Measurements from ENCODE around the gene DPYSL3.

The DPYSL3 gene

GRCh38 chr5:147466360-147466980 is 43.4 kb downstream of the DPYSL3 start:
- Histone ChIP-seq H3K4me1 (ENCODE audit: insufficient read depth, low read length) (peaks cover 34% of the 10 kb centered on the region; the same call in 1 of the 2 replicates), H3K9me3 (ENCODE audit: insufficient read depth, low read depth, low read length) (no peaks in the 10 kb centered on the region), H3K9ac (ENCODE audit: low read depth, low read length) (peak overlapping the region; percentile 33; the same call in 1 of the 2 replicates), H3K27ac (ENCODE audit: low read length) (no peak overlapping the region), H3K27me3 (ENCODE audit: insufficient read depth, low read length) (no peaks in the 10 kb centered on the region), H3K4me3 (ENCODE audit: low read length) (no peak overlapping the region), H3K36me3 (ENCODE audit: insufficient read depth, low read depth, low read length) (no peaks in the 10 kb centered on the region; the same call in 1 of the 2 replicates)

DNA sequence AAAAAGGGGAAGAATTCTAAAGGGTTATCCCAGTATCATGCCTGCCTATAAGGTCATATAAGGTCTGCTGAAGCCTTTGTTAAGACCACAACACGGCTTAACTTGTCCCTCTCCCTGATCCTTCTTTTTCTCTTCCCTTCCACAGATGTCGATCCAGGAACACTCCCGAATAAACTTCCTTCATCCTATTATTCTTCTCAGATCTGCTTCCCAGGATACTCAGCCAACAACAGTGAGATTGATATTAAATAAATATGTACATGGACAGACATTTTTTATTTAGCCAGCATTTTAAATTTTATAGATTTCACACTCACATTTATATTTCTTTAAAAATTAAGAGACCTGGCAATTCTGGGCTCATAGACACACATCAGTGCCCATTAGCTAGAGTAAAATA is 44.1 kb downstream of the DPYSL3 start:
- no peak overlapping the region for H3K4me3 ChIP-seq (ENCODE audit: low read length)
- no peaks in the 10 kb centered on the region for H3K9me3 ChIP-seq (ENCODE audit: insufficient read depth, low read depth, low read length)
- no peak overlapping the region for H3K27ac ChIP-seq (ENCODE audit: low read length)
- no peaks in the 10 kb centered on the region for H3K27me3 ChIP-seq (ENCODE audit: insufficient read depth, low read length)
- peaks cover 29% of the 10 kb centered on the region; the same call in 1 of the 2 replicates for H3K4me1 ChIP-seq (ENCODE audit: insufficient read depth, low read length)
- no peak overlapping the region for H3K9ac ChIP-seq (ENCODE audit: low read depth, low read length)
- no peaks in the 10 kb centered on the region; the same call in 1 of the 2 replicates for H3K36me3 ChIP-seq (ENCODE audit: insufficient read depth, low read depth, low read length)

- Histone ChIP-seq H3K9ac (ENCODE audit: low read depth, low read length) (no peak overlapping the region), H3K9me3 (ENCODE audit: insufficient read depth, low read depth, low read length) (no peaks in the 10 kb centered on the region), H3K4me3 (ENCODE audit: low read length) (no peak overlapping the region), H3K27ac (ENCODE audit: low read length) (no peak overlapping the region), H3K27me3 (ENCODE audit: insufficient read depth, low read length) (no peaks in the 10 kb centered on the region), H3K36me3 (ENCODE audit: insufficient read depth, low read depth, low read length) (no peaks in the 10 kb centered on the region), H3K4me1 (ENCODE audit: insufficient read depth, low read length) (peaks cover 28% of the 10 kb centered on the region; the same call in 1 of the 2 replicates)
These were observed 45.7 kb downstream of the DPYSL3 start for GRCh38 chr5:147464211-147464610.

- peaks cover 9% of the 10 kb centered on the region; the same call in 1 of the 2 replicates for H3K4me1 ChIP-seq (ENCODE audit: insufficient read depth, low read length)
- no peaks in the 10 kb centered on the region for H3K9me3 ChIP-seq (ENCODE audit: insufficient read depth, low read depth, low read length)
- no peaks in the 10 kb centered on the region for H3K27me3 ChIP-seq (ENCODE audit: insufficient read depth, low read length)
- no peak overlapping the region for H3K4me3 ChIP-seq (ENCODE audit: low read length)
- no peaks in the 10 kb centered on the region for H3K36me3 ChIP-seq (ENCODE audit: insufficient read depth, low read depth, low read length)
- H3K27ac ChIP-seq (ENCODE audit: low read length) = no peak overlapping the region
- no peak overlapping the region for H3K9ac ChIP-seq (ENCODE audit: low read depth, low read length)
These were observed 48.0 kb downstream of the DPYSL3 start for GRCh38 chr5:147461915-147462314.

GRCh38 chr5:147460380-147460779 is 49.5 kb downstream of the DPYSL3 start:
- Histone ChIP-seq H3K27ac (ENCODE audit: low read length) (no peak overlapping the region), H3K27me3 (ENCODE audit: insufficient read depth, low read length) (no peaks in the 10 kb centered on the region), H3K9ac (ENCODE audit: low read depth, low read length) (no peak overlapping the region), H3K9me3 (ENCODE audit: insufficient read depth, low read depth, low read length) (no peaks in the 10 kb centered on the region), H3K4me3 (ENCODE audit: low read length) (no peak overlapping the region), H3K36me3 (ENCODE audit: insufficient read depth, low read depth, low read length) (no peaks in the 10 kb centered on the region), H3K4me1 (ENCODE audit: insufficient read depth, low read length) (peaks cover 10% of the 10 kb centered on the region; the same call in 1 of the 2 replicates)

GRCh38 chr5:147458581-147458980 is 51.3 kb downstream of the DPYSL3 start:
- Histone ChIP-seq H3K27ac (ENCODE audit: low read length) (no peak overlapping the region), H3K36me3 (ENCODE audit: insufficient read depth, low read depth, low read length) (no peaks in the 10 kb centered on the region), H3K27me3 (ENCODE audit: insufficient read depth, low read length) (no peaks in the 10 kb centered on the region), H3K9me3 (ENCODE audit: insufficient read depth, low read depth, low read length) (no peaks in the 10 kb centered on the region), H3K9ac (ENCODE audit: low read depth, low read length) (no peak overlapping the region), H3K4me1 (ENCODE audit: insufficient read depth, low read length) (peaks cover 20% of the 10 kb centered on the region; the same call in 1 of the 2 replicates), H3K4me3 (ENCODE audit: low read length) (no peak overlapping the region)

DNA sequence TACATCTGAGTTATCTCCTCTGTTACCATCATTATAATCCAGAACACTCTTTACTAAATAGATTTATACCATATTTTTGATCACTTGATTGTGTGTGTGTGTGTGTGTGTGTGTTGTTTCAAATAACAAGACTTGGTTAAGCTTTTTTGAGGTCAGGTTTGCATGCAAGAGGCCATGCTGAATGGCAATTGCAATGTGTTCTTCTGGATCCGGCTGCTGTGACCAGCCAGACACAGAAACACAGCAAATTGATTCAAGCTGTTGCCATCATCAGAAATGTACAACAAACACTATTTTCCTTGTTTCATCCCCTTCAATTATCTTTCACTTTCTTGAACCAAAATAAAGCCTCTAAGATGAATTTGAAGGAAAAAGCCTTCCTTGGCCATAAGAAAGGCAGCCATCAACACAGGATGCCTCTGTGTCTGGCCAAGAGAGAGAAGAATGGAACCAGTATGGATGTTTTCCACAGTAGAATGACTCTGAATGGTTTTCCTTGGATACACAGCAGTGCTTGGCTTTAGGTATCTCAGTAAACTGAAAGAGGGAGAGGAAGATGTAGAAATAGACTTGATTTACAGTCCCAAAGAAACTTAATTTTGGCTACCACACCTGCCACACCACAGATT is 53.9 kb downstream of the DPYSL3 start:
- Histone ChIP-seq H3K4me1 (ENCODE audit: insufficient read depth, low read length) (peaks cover 25% of the 10 kb centered on the region; the same call in 1 of the 2 replicates), H3K36me3 (ENCODE audit: insufficient read depth, low read depth, low read length) (no peaks in the 10 kb centered on the region), H3K27me3 (ENCODE audit: insufficient read depth, low read length) (no peaks in the 10 kb centered on the region), H3K27ac (ENCODE audit: low read length) (peak overlapping the region; percentile 50), H3K9me3 (ENCODE audit: insufficient read depth, low read depth, low read length) (no peaks in the 10 kb centered on the region), H3K9ac (ENCODE audit: low read depth, low read length) (peak overlapping the region; percentile 71; the same call in 1 of the 2 replicates), H3K4me3 (ENCODE audit: low read length) (peak overlapping the region; percentile 90)

DNA sequence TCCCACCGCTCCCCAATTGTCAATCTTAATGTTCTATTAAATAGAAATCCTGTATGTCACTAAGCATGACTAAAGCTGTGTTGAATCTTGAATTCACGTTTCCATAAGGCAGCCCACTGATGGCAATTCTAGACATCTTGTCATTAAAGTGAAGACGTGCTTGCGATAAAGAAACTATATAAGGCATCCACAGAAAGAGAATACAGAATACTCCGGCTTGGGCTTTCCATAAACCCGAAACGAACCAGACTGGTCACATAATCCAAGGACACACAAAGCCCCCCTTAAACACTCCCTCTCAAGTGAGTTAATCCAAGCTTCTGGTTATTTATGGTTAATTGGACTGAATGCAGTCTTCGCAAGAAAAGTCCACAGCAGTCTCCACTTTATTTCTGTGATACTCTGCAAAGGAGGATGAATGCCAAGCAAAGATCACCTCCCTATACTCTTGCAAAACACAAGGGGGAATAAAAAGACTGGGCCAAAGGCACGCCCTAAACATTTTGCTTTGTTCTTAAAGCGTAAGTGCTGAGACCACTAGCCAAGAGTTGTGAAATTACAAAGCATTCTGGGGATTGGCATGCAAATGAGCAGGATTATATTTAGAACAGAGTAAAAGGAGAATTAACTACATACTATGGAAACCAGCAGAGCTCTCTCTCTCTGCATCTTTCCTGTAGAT is 54.7 kb downstream of the DPYSL3 start:
- Histone ChIP-seq H3K9me3 (ENCODE audit: insufficient read depth, low read depth, low read length) (no peaks in the 10 kb centered on the region), H3K9ac (ENCODE audit: low read depth, low read length) (peak overlapping the region; percentile 71; the same call in 1 of the 2 replicates), H3K27ac (ENCODE audit: low read length) (no peak overlapping the region), H3K4me3 (ENCODE audit: low read length) (peak overlapping the region; percentile 90), H3K4me1 (ENCODE audit: insufficient read depth, low read length) (peaks cover 33% of the 10 kb centered on the region), H3K36me3 (ENCODE audit: insufficient read depth, low read depth, low read length) (no peaks in the 10 kb centered on the region), H3K27me3 (ENCODE audit: insufficient read depth, low read length) (no peaks in the 10 kb centered on the region)

- H3K4me3 ChIP-seq (ENCODE audit: low read length) = peak overlapping the region; percentile 90
- peaks cover 6% of the 10 kb centered on the region; the same call in 1 of the 2 replicates for H3K36me3 ChIP-seq (ENCODE audit: insufficient read depth, low read depth, low read length)
- no peaks in the 10 kb centered on the region for H3K9me3 ChIP-seq (ENCODE audit: insufficient read depth, low read depth, low read length)
- no peaks in the 10 kb centered on the region for H3K27me3 ChIP-seq (ENCODE audit: insufficient read depth, low read length)
- H3K9ac ChIP-seq (ENCODE audit: low read depth, low read length) = peak overlapping the region; percentile 71
- peak overlapping the region; percentile 8 for H3K27ac ChIP-seq (ENCODE audit: low read length)
- H3K4me1 ChIP-seq (ENCODE audit: insufficient read depth, low read length) = peaks cover 43% of the 10 kb centered on the region
These were observed 55.7 kb downstream of the DPYSL3 start for GRCh38 chr5:147453875-147454814.

DNA sequence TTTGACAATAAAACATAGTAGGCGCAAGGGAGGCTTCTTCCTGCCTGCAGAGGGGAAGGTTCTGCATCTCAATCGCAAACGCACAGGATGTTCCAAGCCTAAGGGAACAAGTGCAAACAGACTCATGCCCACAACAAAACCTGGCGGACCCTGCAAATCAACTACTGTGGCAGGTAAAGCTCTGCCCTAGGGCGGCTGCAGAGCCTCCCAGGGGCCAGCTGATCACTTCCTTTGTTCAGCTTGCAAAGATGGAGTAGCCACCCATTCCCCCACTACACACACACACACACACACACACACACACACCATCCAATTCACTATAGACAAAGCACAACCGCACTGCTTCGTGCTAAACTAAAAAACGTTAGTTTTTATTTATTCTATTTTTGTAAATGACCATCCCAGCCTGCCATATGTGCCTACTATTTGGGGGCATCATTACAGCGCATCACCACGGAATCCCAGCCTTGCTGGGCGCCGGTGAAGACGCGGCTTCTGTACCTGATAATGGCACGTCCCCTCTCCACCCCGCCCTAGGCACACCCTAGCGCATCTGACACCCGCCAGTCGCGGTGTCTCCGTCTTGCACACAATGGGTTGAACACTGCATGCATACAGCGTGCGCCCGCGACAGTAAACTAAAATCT is 57.6 kb downstream of the DPYSL3 start:
- no peaks in the 10 kb centered on the region for H3K27me3 ChIP-seq (ENCODE audit: insufficient read depth, low read length)
- peaks cover 59% of the 10 kb centered on the region for H3K4me1 ChIP-seq (ENCODE audit: insufficient read depth, low read length)
- H3K9me3 ChIP-seq (ENCODE audit: insufficient read depth, low read depth, low read length) = no peaks in the 10 kb centered on the region
- H3K4me3 ChIP-seq (ENCODE audit: low read length) = peak overlapping the region; percentile 90
- H3K36me3 ChIP-seq (ENCODE audit: insufficient read depth, low read depth, low read length) = peaks cover 8% of the 10 kb centered on the region
- peak overlapping the region; percentile 71 for H3K9ac ChIP-seq (ENCODE audit: low read depth, low read length)
- no peak overlapping the region for H3K27ac ChIP-seq (ENCODE audit: low read length)
